GM13977 (cell line): Measurements from ENCODE around the gene SMAD9.
A peak's percentile ranks its signal among the peaks of the same experiment; 100 is the strongest.

Experiments
- DNase-seq: peaks from one replicate; pipeline ENCODE4 v3.0.0; 2012; ENCODE audit warnings: low spot score
- CTCF ChIP-seq: IDR thresholded peaks from 2 replicates; pipeline ENCODE4 v1.5.1; 2012; ENCODE audit warnings: mild to moderate bottlenecking, control low read depth; ENCODE audit not compliant: insufficient read depth; ENCODE audit errors: extremely low read depth, missing control alignments
- in situ Hi-C: fragments of 300-500 bp; cut with MboI; formaldehyde crosslinking; loops from one replicate; pipeline ENCODE4 v1.12.0; 2022; ENCODE audit warnings: low sequenced_read_pairs, low pct_unique_long_range_greater_than_20kb, mixed read lengths, inconsistent platforms; ENCODE audit not compliant: unreplicated experiment

SMAD9 gene

GRCh38 chr13:36919833-36920615 lies at the start of gene SMAD9:
Gene SMAD9 (minus strand): TSS chr13:36920238. CDS start chr13:36879689, 40,549 bp downstream.
- TF ChIP-seq CTCF = no peak
- peak; percentile 71 for DNase-seq
- in situ Hi-C loops = no loop called here

- DNase-seq = no peak
- TF ChIP-seq CTCF = no peak
- in situ Hi-C loops = no loop called here
Measured at GRCh38 chr13:36966404-36966803, 46.4 kb upstream of the SMAD9 start.

- in situ Hi-C loops = no loop called here
- no peak for DNase-seq
- no peak for TF ChIP-seq CTCF
Measured at GRCh38 chr13:36965767-36966166, 45.7 kb upstream of the SMAD9 start.

GRCh38 chr13:36959456-36960116 lies 39.5 kb upstream of the SMAD9 start:
- in situ Hi-C loops = no loop called here

GRCh38 chr13:36954542-36954941 lies 34.5 kb upstream of the SMAD9 start:
- in situ Hi-C loops = no loop called here
- TF ChIP-seq CTCF = no peak
- DNase-seq = no peak

More at GRCh38 chr13:36959456-36960116, 39.5 kb upstream of the SMAD9 start:
- no peak for DNase-seq
- no peak for TF ChIP-seq CTCF

- no peak for DNase-seq
- TF ChIP-seq CTCF = no peak
- in situ Hi-C loops = no loop called here
Measured at GRCh38 chr13:36950920-36951319, 30.9 kb upstream of the SMAD9 start.
